Measurements from ENCODE around the gene CDCA3. TPM values are rescaled to one million over a fixed set of nuclear protein-coding genes. Genes with fewer than 3 reads are reported as not detected.

CDCA3 gene
- total RNA-seq, 4 donors from 2014 or later, result 1.1 to 5.9 (median 1.4) TPM

- Histone ChIP-seq H3K4me3 (no peak overlapping the region), H3K9me3 (no peaks in the 10 kb centered on the region), H3K36me3 (peaks cover 0 to 79% of the 10 kb centered on the region in 2 donors), H3K27me3 (no peaks in the 10 kb centered on the region), H3K4me1 (no peaks in the 10 kb centered on the region), H3K27ac (no peak overlapping the region)
- ATAC-seq, result no peak
- 80 to 92% methylated on average over 2 to 4 of the region's 26 CpGs for WGBS, 2 donors (ENCODE audit: low coverage in 1 of 2)
- TF ChIP-seq POLR2A (IDR thresholded peaks at IDR 0.05), result no peak
- no peak for TF ChIP-seq POLR2AphosphoS5 (IDR thresholded peaks at IDR 0.05)
- no peak for TF ChIP-seq CTCF (IDR thresholded peaks at IDR 0.05)
- no peak for TF ChIP-seq EP300 (IDR thresholded peaks at IDR 0.05)
Measured at GRCh38 chr12:6837370-6838060, 13.6 kb downstream of the CDCA3 start.

GRCh38 chr12:6836851-6837250 lies 14.2 kb downstream of the CDCA3 start:
- H3K4me3 ChIP-seq, result no peak overlapping the region
- H3K36me3 ChIP-seq, result peaks cover 0 to 80% of the 10 kb centered on the region in 2 donors
- WGBS, 2 donors (ENCODE audit: low coverage in 1 of 2), result 60% methylated on average over 1 of the region's 16 CpGs; no CpG with 5 or more reads in 1 of the 2 donors
- no peak for ATAC-seq
- H3K9me3 ChIP-seq, result no peaks in the 10 kb centered on the region
- no peak overlapping the region for H3K27ac ChIP-seq
- H3K4me1 ChIP-seq, result no peaks in the 10 kb centered on the region
- H3K27me3 ChIP-seq, result no peaks in the 10 kb centered on the region
- TF ChIP-seq EP300 (IDR thresholded peaks at IDR 0.05) (no peak), CTCF (IDR thresholded peaks at IDR 0.05) (no peak), POLR2A (IDR thresholded peaks at IDR 0.05) (no peak), POLR2AphosphoS5 (IDR thresholded peaks at IDR 0.05) (no peak)

GRCh38 chr12:6834873-6835272 lies 16.2 kb downstream of the CDCA3 start:
- H3K36me3 ChIP-seq, result peaks cover 0 to 91% of the 10 kb centered on the region in 2 donors
- H3K4me1 ChIP-seq, result peaks cover 0 to 8% (median 3%) of the 10 kb centered on the region in 3 donors
- 70 to 79% methylated on average over 3 to 4 of the region's 5 CpGs for WGBS, 2 donors (ENCODE audit: low coverage in 1 of 2)
- ATAC-seq, result no peak
- H3K4me3 ChIP-seq, result no peak overlapping the region
- H3K27me3 ChIP-seq, result no peaks in the 10 kb centered on the region
- no peak for TF ChIP-seq EP300 (IDR thresholded peaks at IDR 0.05)
- no peak for TF ChIP-seq CTCF (IDR thresholded peaks at IDR 0.05)
- TF ChIP-seq POLR2A (IDR thresholded peaks at IDR 0.05), result no peak
- TF ChIP-seq POLR2AphosphoS5 (IDR thresholded peaks at IDR 0.05), result no peak
- no peaks in the 10 kb centered on the region for H3K9me3 ChIP-seq
- H3K27ac ChIP-seq, result no peak overlapping the region

GRCh38 chr12:6834254-6834653 lies 16.8 kb downstream of the CDCA3 start:
- H3K9me3 ChIP-seq, result no peaks in the 10 kb centered on the region
- peaks cover 0 to 14% (median 9%) of the 10 kb centered on the region in 3 donors for H3K4me1 ChIP-seq
- ATAC-seq, result no peak
- H3K36me3 ChIP-seq, result peaks cover 0 to 85% of the 10 kb centered on the region in 2 donors
- H3K27me3 ChIP-seq, result no peaks in the 10 kb centered on the region
- H3K27ac ChIP-seq, result no peak overlapping the region
- TF ChIP-seq CTCF (IDR thresholded peaks at IDR 0.05) (no peak), EP300 (IDR thresholded peaks at IDR 0.05) (no peak), POLR2A (IDR thresholded peaks at IDR 0.05) (no peak), POLR2AphosphoS5 (IDR thresholded peaks at IDR 0.05) (no peak)
- 20 to 86% methylated on average over 1 of the region's 1 CpG for WGBS, 2 donors (ENCODE audit: low coverage in 1 of 2)
- H3K4me3 ChIP-seq, result no peak overlapping the region

Measured in gastroesophageal sphincter (tissue), 4 donors.